Measurements from ENCODE around the gene HPN. TPM values are rescaled to one million over a fixed set of nuclear protein-coding genes. Genes with fewer than 3 reads are reported as not detected.
"Not testable (repeated sequence)": the region's sequence is repeated elsewhere in the genome, so short reads cannot be mapped to it uniquely, and the experiment has no call there.

HPN gene
- total and polyA plus RNA-seq, 2 of the 13 experiments (the other 11 are each of a cell fraction or from before 2014, with no cell fraction given): 46.7 to 261 TPM

DNA sequence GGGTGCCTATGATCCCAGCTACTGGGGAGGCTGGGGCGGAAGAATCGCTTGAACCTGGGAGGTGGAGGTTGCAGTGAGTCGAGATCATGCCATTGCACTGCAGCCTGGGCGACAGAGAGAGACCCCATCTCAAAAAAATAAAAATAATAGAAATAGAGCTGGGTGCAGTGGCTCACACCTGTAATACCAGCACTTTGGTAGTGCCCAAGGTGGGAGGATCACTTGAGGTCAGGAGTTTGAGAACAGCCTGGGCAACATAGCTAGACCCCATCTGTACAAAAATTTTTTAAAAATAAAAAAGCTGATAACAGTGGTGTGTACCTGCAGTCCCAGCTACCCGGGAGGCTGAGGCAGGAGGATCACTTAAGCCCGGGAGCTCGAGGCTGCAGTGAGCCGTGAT is 34.1 kb upstream of the HPN start:
- H3K4me2 ChIP-seq (ENCODE audit: low read depth, low read length); CTCF ChIA-PET (ENCODE audit: low intra/inter-chr PET ratio, low total read pairs); BruUV-seq (replicated peaks); in situ Hi-C loops (cut with HindIII; ENCODE audit: extremely low pct_ligation_motif_present, low pct_unique_long_range_greater_than_20kb); H3K4me3 ChIP-seq (replicated peaks in 1 of 3; ENCODE audit: insufficient read depth in 1 of 3, low read depth in 2 of 3, low read length in 3 of 3); ATAC-seq; FAIRE-seq; H2AFZ ChIP-seq (ENCODE audit: low read length); H3K27me3 ChIP-seq (ENCODE audit: control insufficient read depth in 1 of 2, insufficient read depth in 2 of 2, low read length in 2 of 2); DNase-seq (ENCODE audit: low spot score); H3K9ac ChIP-seq (ENCODE audit: insufficient read depth, low read depth, low read length); H3K27ac ChIP-seq (ENCODE audit: extremely low read length, insufficient read depth, low read length); H3K9me3 ChIP-seq (ENCODE audit: low read length); intact Hi-C loops (cut with micrococcal nuclease; ENCODE audit: unreplicated experiment): not testable (repeated sequence)
- 95% methylated on average over 8 of the region's 8 CpGs for WGBS (ENCODE audit: low lambda C conversion rate)
- peaks cover 35% of the 10 kb centered on the region for H3K79me2 ChIP-seq (ENCODE audit: insufficient read depth, low read length)
- H4K20me1 ChIP-seq (ENCODE audit: insufficient read depth, low read length): peaks cover 46% of the 10 kb centered on the region
- peaks cover 22 to 31% of the 10 kb centered on the region in 2 experiments for H3K36me3 ChIP-seq (replicated peaks in 1 of 2; ENCODE audit: control insufficient read depth in 1 of 2, insufficient read depth in 2 of 2, low read length in 2 of 2)
- POLR2A ChIA-PET: interaction anchor here (1.1 to 4.3 kb wide), 3 partner anchors 9 to 33 kb away, joined by 3 to 75 read pairs (median 10); no protein-coding TSS in a partner anchor
- peaks cover 56% of the 10 kb centered on the region for H3K4me1 ChIP-seq (ENCODE audit: insufficient read depth, low read length)
- TF ChIP-seq ZNF121 (CRISPR knock-in tag; IDR thresholded peaks at IDR 0.05): peak; percentile 65; the same call in 1 of the 2 replicates

DNA sequence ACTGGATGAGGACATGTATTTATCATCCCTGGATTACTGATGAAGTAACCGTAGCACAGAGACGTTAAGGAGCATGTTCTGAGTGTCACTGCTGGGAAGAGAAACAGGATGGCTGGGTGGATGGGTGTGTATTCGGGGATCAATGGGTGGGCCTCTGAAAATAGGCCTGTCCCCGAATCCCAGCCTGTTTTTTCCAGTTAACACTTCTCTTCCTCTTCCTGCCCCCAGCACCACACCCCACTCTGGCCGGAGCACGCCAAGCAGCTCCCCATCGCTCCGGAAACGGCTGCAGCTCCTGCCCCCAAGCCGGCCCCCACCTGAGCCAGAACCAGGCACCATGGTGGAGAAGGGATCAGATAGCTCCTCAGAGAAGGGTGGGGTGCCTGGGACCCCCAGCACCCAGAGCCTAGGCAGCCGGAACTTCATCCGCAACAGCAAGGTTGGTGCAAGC is 32.6 kb upstream of the HPN start:
- FAIRE-seq: no peak
- BruUV-seq (replicated peaks): no TSS peak
- CTCF ChIA-PET (ENCODE audit: low intra/inter-chr PET ratio, low total read pairs): no interaction called here
- TF ChIP-seq ZNF713 (CRISPR knock-in tag; IDR thresholded peaks at IDR 0.05): no peak
- TF ChIP-seq ZNF589 (CRISPR knock-in tag; conservative IDR thresholded peaks at IDR 0.05): no peak
- peak in 1 of 2 experiments; percentile 47; a peak in 1 of 4 replicates for TF ChIP-seq POLR2A (IDR thresholded peaks at IDR 0.05; ENCODE audit: insufficient read depth in 1 of 2, low read depth in 2 of 2, low read length in 2 of 2)
- no peak for TF ChIP-seq ZNF121 (CRISPR knock-in tag; IDR thresholded peaks at IDR 0.05)
- TF ChIP-seq, protein P1, sequence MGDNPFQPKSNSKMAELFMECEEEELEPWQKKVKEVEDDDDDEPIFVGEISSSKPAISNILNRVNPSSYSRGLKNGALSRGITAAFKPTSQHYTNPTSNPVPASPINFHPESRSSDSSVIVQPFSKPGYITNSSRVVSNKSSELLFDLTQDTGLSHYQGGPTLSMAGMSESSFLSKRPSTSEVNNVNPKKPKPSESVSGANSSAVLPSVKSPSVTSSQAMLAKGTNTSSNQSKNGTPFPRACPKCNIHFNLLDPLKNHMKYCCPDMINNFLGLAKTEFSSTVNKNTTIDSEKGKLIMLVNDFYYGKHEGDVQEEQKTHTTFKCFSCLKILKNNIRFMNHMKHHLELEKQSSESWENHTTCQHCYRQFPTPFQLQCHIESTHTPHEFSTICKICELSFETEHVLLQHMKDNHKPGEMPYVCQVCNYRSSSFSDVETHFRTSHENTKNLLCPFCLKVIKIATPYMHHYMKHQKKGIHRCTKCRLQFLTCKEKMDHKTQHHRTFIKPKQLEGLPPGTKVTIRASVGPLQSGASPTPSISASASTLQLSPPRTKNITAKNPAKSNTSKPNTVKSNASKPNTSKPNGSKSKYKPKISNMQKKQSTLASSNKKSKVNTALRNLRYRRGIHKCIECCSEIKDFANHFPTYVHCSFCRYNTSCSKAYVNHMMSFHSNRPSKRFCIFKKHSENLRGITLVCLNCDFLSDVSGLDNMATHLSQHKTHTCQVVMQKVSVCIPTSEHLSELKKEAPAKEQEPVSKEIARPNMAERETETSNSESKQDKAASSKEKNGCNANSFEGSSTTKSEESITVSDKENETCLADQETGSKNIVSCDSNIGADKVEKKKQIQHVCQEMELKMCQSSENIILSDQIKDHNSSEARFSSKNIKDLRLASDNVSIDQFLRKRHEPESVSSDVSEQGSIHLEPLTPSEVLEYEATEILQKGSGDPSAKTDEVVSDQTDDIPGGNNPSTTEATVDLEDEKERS (CRISPR knock-in tag; IDR thresholded peaks at IDR 0.05): no peak
- TF ChIP-seq AGO2 (optimal IDR thresholded peaks at IDR 0.05; ENCODE audit: low read depth, low read length): peak; percentile 73
- no peak for TF ChIP-seq ZNF564 (CRISPR knock-in tag; IDR thresholded peaks at IDR 0.05)
- peak; percentile 53 for TF ChIP-seq POLR2AphosphoS5 (IDR thresholded peaks at IDR 0.05; ENCODE audit: low read depth, low read length)
- TF ChIP-seq, protein P2, sequence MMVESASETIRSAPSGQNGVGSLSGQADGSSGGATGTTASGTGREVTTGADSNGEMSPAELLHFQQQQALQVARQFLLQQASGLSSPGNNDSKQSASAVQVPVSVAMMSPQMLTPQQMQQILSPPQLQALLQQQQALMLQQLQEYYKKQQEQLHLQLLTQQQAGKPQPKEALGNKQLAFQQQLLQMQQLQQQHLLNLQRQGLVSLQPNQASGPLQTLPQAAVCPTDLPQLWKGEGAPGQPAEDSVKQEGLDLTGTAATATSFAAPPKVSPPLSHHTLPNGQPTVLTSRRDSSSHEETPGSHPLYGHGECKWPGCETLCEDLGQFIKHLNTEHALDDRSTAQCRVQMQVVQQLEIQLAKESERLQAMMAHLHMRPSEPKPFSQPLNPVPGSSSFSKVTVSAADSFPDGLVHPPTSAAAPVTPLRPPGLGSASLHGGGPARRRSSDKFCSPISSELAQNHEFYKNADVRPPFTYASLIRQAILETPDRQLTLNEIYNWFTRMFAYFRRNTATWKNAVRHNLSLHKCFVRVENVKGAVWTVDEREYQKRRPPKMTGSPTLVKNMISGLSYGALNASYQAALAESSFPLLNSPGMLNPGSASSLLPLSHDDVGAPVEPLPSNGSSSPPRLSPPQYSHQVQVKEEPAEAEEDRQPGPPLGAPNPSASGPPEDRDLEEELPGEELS (CRISPR knock-in tag; IDR thresholded peaks at IDR 0.05): no peak
- TF ChIP-seq, protein P3, sequence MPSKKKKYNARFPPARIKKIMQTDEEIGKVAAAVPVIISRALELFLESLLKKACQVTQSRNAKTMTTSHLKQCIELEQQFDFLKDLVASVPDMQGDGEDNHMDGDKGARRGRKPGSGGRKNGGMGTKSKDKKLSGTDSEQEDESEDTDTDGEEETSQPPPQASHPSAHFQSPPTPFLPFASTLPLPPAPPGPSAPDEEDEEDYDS (CRISPR knock-in tag; IDR thresholded peaks at IDR 0.05): no peak

More for the DNA sequence above, 32.6 kb upstream of the HPN start:
- no peaks in the 10 kb centered on the region for H3K9me3 ChIP-seq (ENCODE audit: low read length)
- POLR2A ChIA-PET: interaction anchor here (4.3 kb wide), 1 partner anchor 13 kb away, joined by 75 read pairs; no protein-coding TSS in a partner anchor
- in situ Hi-C loops (cut with HindIII; ENCODE audit: extremely low pct_ligation_motif_present, low pct_unique_long_range_greater_than_20kb) (no loop called here), intact Hi-C loops (cut with micrococcal nuclease; ENCODE audit: unreplicated experiment) (no loop called here)
- peaks cover 45% of the 10 kb centered on the region for H3K4me1 ChIP-seq (ENCODE audit: insufficient read depth, low read length)
- no peak overlapping the region for H3K4me2 ChIP-seq (ENCODE audit: low read depth, low read length)
- DNase-seq (ENCODE audit: low spot score) (no peak), ATAC-seq (no peak)
- H3K4me3 ChIP-seq (replicated peaks in 1 of 3; ENCODE audit: insufficient read depth in 1 of 3, low read depth in 2 of 3, low read length in 3 of 3): no peak overlapping the region
- peaks cover 20% of the 10 kb centered on the region for H3K79me2 ChIP-seq (ENCODE audit: insufficient read depth, low read length)
- no peak overlapping the region for H3K9ac ChIP-seq (ENCODE audit: insufficient read depth, low read depth, low read length)
- H3K27ac ChIP-seq (ENCODE audit: extremely low read length, insufficient read depth, low read length): no peak overlapping the region
- H2AFZ ChIP-seq (ENCODE audit: low read length): no peak overlapping the region
- WGBS (ENCODE audit: low lambda C conversion rate): 99% methylated on average over 12 of the region's 12 CpGs
- peaks cover 22 to 38% of the 10 kb centered on the region in 2 experiments for H3K36me3 ChIP-seq (replicated peaks in 1 of 2; ENCODE audit: control insufficient read depth in 1 of 2, insufficient read depth in 2 of 2, low read length in 2 of 2)
- peaks cover 32% of the 10 kb centered on the region for H4K20me1 ChIP-seq (ENCODE audit: insufficient read depth, low read length)
- H3K27me3 ChIP-seq (ENCODE audit: control insufficient read depth in 1 of 2, insufficient read depth in 2 of 2, low read length in 2 of 2): no peaks in the 10 kb centered on the region
